ENCODE results near the gene GUCY1A2. TPM values are rescaled to one million over a fixed set of nuclear protein-coding genes. Genes with fewer than 3 reads are reported as not detected.
A peak's percentile ranks its signal among the peaks of the same experiment; 100 is the strongest.
"Not testable (repeated sequence)": the region's sequence is repeated elsewhere in the genome, so short reads cannot be mapped to it uniquely, and the experiment has no call there.

GUCY1A2 gene
- polyA plus RNA-seq (ENCODE audit: insufficient read length) = 5.9 TPM

DNA sequence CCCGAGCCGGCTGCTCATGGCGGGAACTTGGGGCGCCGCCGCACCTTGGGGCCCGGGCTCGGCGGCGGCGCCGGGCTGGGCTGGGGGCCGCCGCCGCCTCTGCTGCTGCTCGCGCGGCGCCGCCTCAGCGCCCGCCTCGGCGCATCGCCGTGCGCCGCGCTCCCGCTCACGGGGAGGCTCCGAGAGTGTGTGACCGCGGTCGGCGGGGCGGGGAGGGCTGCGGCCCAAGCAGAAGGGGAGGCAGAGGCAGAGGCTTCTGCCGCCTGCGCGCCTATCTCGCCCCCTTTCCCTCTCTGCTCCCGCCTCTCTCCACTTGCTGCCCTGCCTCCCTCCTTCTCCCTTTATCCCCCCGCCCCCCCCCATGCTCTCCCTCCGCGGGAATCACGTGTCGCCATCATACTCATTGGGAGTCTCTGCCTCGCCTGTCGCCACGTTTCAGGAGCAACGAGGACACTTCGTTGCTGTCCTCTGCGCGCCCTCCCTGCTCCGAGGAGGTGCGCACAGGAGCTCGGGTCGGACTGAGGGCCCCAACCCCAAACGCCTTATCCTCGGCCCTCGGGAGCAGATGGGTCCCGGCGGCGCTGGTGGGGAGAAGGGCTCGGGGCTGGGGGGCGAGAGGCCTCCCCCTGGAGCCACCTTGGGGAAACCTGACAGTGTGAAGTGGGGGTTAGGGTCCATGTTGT is at the start of gene GUCY1A2:
TSS of gene GUCY1A2 (minus strand) at position 258 of the 683 bp plus-strand sequence. CDS start 421 bp downstream, outside the sequence.
- DNase-seq = peak; percentile 39

DNA sequence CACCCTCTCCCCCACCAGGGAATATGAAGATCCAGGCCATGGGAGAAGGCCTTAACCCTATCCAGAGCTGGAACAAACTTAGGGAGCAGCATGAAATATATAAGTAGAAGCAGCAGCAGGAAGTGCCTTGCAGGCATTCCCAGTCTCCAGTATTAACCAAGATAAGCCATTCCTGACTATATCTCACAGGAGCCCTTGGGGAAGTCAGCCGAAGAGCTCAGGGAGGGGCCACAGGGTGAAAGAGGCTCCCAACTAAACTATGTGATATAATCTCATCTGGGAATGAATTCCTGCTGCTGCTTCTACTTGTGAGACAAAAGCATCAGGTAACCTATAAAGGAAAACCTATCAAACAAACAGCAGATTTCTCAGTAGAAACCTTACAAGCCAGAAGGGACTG is 36.1 kb upstream of the GUCY1A2 start:
- DNase-seq = no peak

DNA sequence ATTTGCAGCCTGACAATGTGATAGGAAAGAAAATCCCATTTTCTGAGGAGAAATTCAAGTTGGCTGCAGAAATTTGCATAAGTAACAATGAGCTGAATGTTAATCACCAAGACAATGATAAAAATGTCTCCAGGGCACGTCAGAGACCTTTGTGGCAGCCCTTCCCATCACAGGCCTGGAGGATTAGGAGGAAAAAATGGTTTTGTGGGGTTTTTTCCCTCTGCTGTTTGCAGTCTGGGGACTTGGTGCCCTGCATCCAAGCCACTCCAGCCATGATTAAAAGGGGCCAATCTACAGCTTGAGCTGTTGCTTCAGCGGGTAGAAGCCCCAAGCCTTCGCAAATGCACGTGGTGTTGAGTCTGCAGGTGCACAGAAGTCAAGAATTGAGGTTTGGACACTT is 33.1 kb upstream of the GUCY1A2 start:
- not testable (repeated sequence) for DNase-seq

DNA sequence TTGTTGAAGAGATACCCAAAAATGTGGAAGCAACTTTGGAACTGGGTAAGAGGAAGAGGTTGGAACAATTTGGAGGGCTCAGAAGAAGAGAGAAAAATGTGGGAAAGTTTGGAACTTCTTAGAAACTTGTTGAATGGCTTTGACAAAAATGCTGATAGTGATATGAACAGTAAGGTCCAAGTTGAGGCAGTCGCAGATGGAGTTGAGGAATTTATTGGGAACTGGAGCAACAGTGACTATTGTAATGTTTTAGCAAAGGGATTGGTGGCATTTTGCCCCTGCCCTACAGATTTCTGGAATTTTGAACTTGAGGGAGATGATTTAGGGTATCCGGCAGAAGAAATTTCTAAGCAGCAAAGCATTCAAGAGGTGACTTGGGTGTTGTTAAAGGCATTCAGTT is 32.6 kb upstream of the GUCY1A2 start:
- DNase-seq = not testable (repeated sequence)

GRCh38 chr11:107050121-107050520 is 31.8 kb upstream of the GUCY1A2 start:
- no peak for DNase-seq

DNA sequence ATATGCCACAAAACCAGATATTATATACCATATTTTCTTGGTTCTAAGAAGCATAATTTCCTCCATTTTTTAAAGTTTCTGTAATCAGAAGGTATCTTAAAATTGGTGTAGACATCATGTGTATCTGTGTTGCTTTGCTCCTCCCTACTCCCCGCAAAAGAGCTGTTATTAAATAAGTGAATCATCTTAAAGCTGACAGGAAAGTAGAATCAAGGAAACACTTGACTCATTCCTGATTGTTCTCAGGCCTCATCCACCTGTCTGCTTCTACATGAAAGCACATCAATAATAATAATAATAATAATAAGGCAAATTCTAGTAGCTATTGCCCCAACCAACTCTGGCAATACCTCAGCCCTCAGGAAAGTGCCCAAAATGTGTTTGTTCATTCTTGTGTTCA is 26.2 kb upstream of the GUCY1A2 start:
- DNase-seq = no peak

- no peak for DNase-seq
These were observed 25.1 kb upstream of the GUCY1A2 start for GRCh38 chr11:107043242-107044006.

GRCh38 chr11:107042748-107043147 is 24.5 kb upstream of the GUCY1A2 start:
- no peak for DNase-seq

GRCh38 chr11:107041088-107041444 is 22.8 kb upstream of the GUCY1A2 start:
- no peak for DNase-seq

DNA sequence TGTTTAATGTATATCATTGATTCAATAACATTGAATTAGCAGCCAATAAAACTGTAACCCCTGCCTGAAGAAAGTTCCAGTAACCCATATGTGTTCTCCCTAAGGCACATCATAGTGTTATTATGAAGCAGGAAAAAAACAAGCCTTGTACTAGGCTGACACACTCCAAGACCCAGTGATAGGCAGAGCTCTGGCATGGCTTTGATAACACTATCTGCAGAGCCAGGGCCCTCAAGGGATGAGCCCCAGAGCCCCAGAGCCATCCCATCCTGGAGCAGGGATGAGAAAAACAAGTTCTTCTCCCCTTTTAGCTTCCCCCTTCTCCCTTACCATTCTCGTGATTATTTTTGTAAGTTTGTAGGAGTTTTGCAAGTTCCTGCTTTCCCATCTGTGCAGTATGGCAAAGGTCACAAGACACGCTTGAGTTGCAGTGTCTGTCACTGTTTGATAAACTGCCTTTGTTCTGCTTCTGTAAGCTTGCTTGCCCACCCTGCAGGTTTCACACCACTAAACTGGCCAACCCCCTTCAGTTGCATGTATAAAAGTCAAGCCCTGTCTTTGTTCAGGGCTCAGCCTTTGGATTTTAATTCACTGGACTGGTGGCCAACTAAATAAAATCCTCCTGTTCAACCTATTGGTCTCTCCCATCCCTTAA is 22.3 kb upstream of the GUCY1A2 start:
- no peak for DNase-seq

DNA sequence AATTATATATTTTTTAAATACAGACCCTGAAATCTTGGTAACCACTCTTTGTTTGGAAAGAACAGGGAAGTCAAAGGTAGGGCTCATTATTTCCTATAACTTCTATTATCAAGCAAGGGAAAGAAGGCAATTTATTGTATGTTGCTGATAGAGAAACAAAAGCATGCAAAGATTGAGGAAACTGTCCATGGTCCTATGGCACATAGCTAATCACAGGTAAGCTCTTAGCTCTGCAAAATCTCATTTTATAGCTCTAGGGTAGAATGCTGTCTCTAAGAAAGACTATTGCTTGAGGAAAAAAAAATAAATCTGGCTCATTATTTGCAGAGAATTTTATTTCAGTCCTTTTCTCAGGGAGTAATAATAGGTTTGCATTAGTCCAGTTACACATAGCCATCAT is 7.4 kb upstream of the GUCY1A2 start:
- DNase-seq = no peak

DNA sequence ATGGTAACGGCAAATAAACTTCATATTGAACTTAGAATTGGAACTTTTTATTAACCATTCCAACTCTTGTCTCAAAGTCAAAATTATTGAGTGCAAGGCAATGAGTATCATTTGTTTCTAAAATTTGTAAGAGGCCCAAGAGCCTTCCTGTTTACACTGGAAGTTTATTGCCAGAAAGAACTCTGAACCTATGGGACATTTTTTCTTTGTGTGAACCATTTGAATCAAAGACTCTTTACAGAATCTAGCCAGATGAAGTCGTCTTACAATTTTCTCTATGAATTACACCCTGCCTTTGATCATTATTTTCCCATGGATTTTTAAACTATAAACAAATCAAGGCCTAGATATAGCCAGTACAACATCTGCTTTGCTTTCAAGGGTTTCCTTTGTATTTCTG is 2.3 kb upstream of the GUCY1A2 start:
- DNase-seq = no peak

- DNase-seq = peak; percentile 84
These were observed 722 bp upstream of the GUCY1A2 start for GRCh38 chr11:107018902-107019493.

GRCh38 chr11:107017433-107018218 is 650 bp downstream of the GUCY1A2 start:
- DNase-seq = peak; percentile 37

DNA sequence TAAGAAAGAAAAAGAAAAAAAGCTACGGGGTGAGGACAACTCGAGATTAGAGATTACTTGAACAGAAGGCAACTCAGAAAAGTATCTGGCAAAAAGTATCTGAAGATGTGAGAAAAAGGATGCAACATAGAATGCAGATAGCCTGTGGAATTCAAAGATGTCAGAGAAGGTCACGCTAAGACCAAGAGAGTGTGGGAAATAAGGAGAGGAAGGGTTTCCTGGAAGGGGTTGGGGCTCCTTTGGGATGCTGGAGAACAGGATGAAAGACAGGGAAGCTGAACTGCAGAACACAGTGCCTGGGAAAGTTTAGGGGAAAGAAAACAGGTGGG is 1.2 kb downstream of the GUCY1A2 start:
- DNase-seq = no peak

GRCh38 chr11:107014871-107015270 is 3.4 kb downstream of the GUCY1A2 start:
- no peak for DNase-seq

GRCh38 chr11:107011977-107012376 is 6.3 kb downstream of the GUCY1A2 start:
- DNase-seq = no peak

GRCh38 chr11:107009190-107009589 is 9.1 kb downstream of the GUCY1A2 start:
- no peak for DNase-seq

GRCh38 chr11:107006076-107006833 is 12.0 kb downstream of the GUCY1A2 start:
- DNase-seq = no peak

GRCh38 chr11:106999196-106999595 is 19.1 kb downstream of the GUCY1A2 start:
- no peak for DNase-seq

GRCh38 chr11:106998916-106999188 is 19.4 kb downstream of the GUCY1A2 start:
- DNase-seq = no peak
